ENCODE results near the gene PIP5K1C. TPM values are rescaled to one million over a fixed set of nuclear protein-coding genes. Genes with fewer than 3 reads are reported as not detected.
A peak's percentile ranks its signal among the peaks of the same experiment; 100 is the strongest.

PIP5K1C gene
- total RNA-seq, 1 donor from 2014 or later: 8.6 TPM

- Histone ChIP-seq H3K4me3 (no peak overlapping the region), H3K27me3 (no peaks in the 10 kb centered on the region), H3K4me1 (no peaks in the 10 kb centered on the region), H3K27ac (no peak overlapping the region), H2AFZ (replicated peaks) (no peak overlapping the region), H3K9ac (no peak overlapping the region), H3F3A (ENCODE audit: low read depth) (peaks cover 3% of the 10 kb centered on the region), H3K4me2 (no peak overlapping the region), H3K79me2 (ENCODE audit: low read depth) (no peaks in the 10 kb centered on the region), H3K36me3 (no peaks in the 10 kb centered on the region), H3K9me3 (ENCODE audit: low read depth) (no peaks in the 10 kb centered on the region), H4K20me1 (ENCODE audit: low read depth) (peaks cover 7% of the 10 kb centered on the region)
- H3K36me3 Mint-ChIP-seq: no peaks in the 10 kb centered on the region
- H3K4me3 Mint-ChIP-seq: no peak overlapping the region
- H3K27me3 Mint-ChIP-seq (ENCODE audit: insufficient read depth, low read depth): no peaks in the 10 kb centered on the region
- no peaks in the 10 kb centered on the region for H3K9me3 Mint-ChIP-seq
- TF ChIP-seq EZH2 (IDR thresholded peaks at IDR 0.05) (no peak), EZH2phosphoT487 (IDR thresholded peaks at IDR 0.05) (no peak), CTCF (IDR thresholded peaks at IDR 0.05) (no peak)
- H3K4me1 Mint-ChIP-seq: no peaks in the 10 kb centered on the region
- no peak overlapping the region for H3K27ac Mint-ChIP-seq
- DNase-seq (ENCODE audit: low spot score): no peak
Observed at GRCh38 chr19:3614858-3615505, 85.3 kb downstream of the PIP5K1C start.

GRCh38 chr19:3613818-3614661 is 86.2 kb downstream of the PIP5K1C start:
- Mint-ChIP-seq H3K9me3 (no peaks in the 10 kb centered on the region), H3K4me3 (no peak overlapping the region), H3K4me1 (no peaks in the 10 kb centered on the region), H3K27me3 (ENCODE audit: insufficient read depth, low read depth) (no peaks in the 10 kb centered on the region), H3K36me3 (no peaks in the 10 kb centered on the region), H3K27ac (no peak overlapping the region)
- TF ChIP-seq EZH2phosphoT487 (IDR thresholded peaks at IDR 0.05) (no peak), CTCF (IDR thresholded peaks at IDR 0.05) (no peak), EZH2 (IDR thresholded peaks at IDR 0.05) (no peak)
- Histone ChIP-seq H3K4me2 (no peak overlapping the region), H3K27ac (no peak overlapping the region), H3K9ac (no peak overlapping the region), H3K4me1 (no peaks in the 10 kb centered on the region), H3K36me3 (no peaks in the 10 kb centered on the region), H3K79me2 (ENCODE audit: low read depth) (no peaks in the 10 kb centered on the region), H3K27me3 (no peaks in the 10 kb centered on the region), H3F3A (ENCODE audit: low read depth) (peaks cover under 1% of the 10 kb centered on the region), H4K20me1 (ENCODE audit: low read depth) (peaks cover 7% of the 10 kb centered on the region), H3K4me3 (no peak overlapping the region), H2AFZ (replicated peaks) (no peak overlapping the region), H3K9me3 (ENCODE audit: low read depth) (no peaks in the 10 kb centered on the region)
- DNase-seq (ENCODE audit: low spot score): no peak

GRCh38 chr19:3612901-3613741 is 87.1 kb downstream of the PIP5K1C start:
- Histone ChIP-seq H3K4me3 (no peak overlapping the region), H3K4me2 (no peak overlapping the region), H3K9ac (no peak overlapping the region), H2AFZ (replicated peaks) (no peak overlapping the region), H3F3A (ENCODE audit: low read depth) (peaks cover 4% of the 10 kb centered on the region), H3K79me2 (ENCODE audit: low read depth) (no peaks in the 10 kb centered on the region), H3K27ac (no peak overlapping the region), H3K9me3 (ENCODE audit: low read depth) (no peaks in the 10 kb centered on the region), H3K36me3 (no peaks in the 10 kb centered on the region), H4K20me1 (ENCODE audit: low read depth) (peaks cover 4% of the 10 kb centered on the region), H3K27me3 (no peaks in the 10 kb centered on the region), H3K4me1 (no peaks in the 10 kb centered on the region)
- peak; percentile 42 for DNase-seq (ENCODE audit: low spot score)
- Mint-ChIP-seq H3K27me3 (ENCODE audit: insufficient read depth, low read depth) (peaks cover 1% of the 10 kb centered on the region), H3K9me3 (no peaks in the 10 kb centered on the region), H3K4me3 (no peak overlapping the region), H3K36me3 (no peaks in the 10 kb centered on the region), H3K27ac (no peak overlapping the region), H3K4me1 (peaks cover 3% of the 10 kb centered on the region)
- TF ChIP-seq CTCF (IDR thresholded peaks at IDR 0.05): no peak
- no peak for TF ChIP-seq EZH2phosphoT487 (IDR thresholded peaks at IDR 0.05)
- TF ChIP-seq EZH2 (IDR thresholded peaks at IDR 0.05): no peak
